Measurements from ENCODE around the gene G3BP1.

GRCh38 chr5:151771259-151772028, at the start of gene G3BP1:
- peak; percentile 98 to 99 for TF ChIP-seq POLR2A (IDR thresholded peaks at IDR 0.05)
- TF ChIP-seq CTCF (IDR thresholded peaks at IDR 0.05), result peak; percentile 44 to 73 (median 54)

Data from uterus (tissue), 2 donors.